AG04449 (cell line): Measurements from ENCODE around the gene TRAM2.

Experiments
- CTCF ChIA-PET: fragments of 350-600 bp; formaldehyde crosslinking; extraction: SDS; loops from one replicate; lab custom pipeline; 2021; ENCODE audit warnings: antibody characterized with exemption; lab: Yijun Ruan, JAX
- POLR2A ChIA-PET: fragments of 400-600, 350-600 bp; formaldehyde crosslinking; extraction: SDS; loops from one replicate; lab custom pipeline; 2020; ENCODE audit warnings: antibody characterized with exemption, inconsistent platforms; lab: Yijun Ruan, JAX
- DNase-seq: peaks from one replicate; pipeline ENCODE4 v3.0.0-alpha.2; 2010; ENCODE audit warnings: low read depth, low spot score
- H3K4me3 ChIP-seq: 2 replicates; pipeline ENCODE4 v1.5.1; 2011; ENCODE audit warnings: low read depth, mild to moderate bottlenecking, control low read depth, low read length
- TF ChIP-seq, protein P1 (sequence below): IDR thresholded peaks from one replicate; pipeline ENCODE4 v1.5.1; 2011; ENCODE audit warnings: mild to moderate bottlenecking, moderate library complexity, low read length, control low read depth, inconsistent platforms; ENCODE audit not compliant: insufficient read depth; ENCODE audit errors: missing control alignments

The TRAM2 gene

GRCh38 chr6:52554684-52555280 is 22.1 kb downstream of the TRAM2 start:
- POLR2A ChIA-PET: interaction anchor here (1.5 kb wide), 1 partner anchor 15 kb away, joined by 5 read pairs; no protein-coding TSS in a partner anchor
- CTCF ChIA-PET: interaction anchor here (1.1 kb wide), 2 partner anchors 10 to 33 kb away, joined by 3 to 4 read pairs; no protein-coding TSS in a partner anchor
- DNase-seq: no peak
- TF ChIP-seq, protein P1, sequence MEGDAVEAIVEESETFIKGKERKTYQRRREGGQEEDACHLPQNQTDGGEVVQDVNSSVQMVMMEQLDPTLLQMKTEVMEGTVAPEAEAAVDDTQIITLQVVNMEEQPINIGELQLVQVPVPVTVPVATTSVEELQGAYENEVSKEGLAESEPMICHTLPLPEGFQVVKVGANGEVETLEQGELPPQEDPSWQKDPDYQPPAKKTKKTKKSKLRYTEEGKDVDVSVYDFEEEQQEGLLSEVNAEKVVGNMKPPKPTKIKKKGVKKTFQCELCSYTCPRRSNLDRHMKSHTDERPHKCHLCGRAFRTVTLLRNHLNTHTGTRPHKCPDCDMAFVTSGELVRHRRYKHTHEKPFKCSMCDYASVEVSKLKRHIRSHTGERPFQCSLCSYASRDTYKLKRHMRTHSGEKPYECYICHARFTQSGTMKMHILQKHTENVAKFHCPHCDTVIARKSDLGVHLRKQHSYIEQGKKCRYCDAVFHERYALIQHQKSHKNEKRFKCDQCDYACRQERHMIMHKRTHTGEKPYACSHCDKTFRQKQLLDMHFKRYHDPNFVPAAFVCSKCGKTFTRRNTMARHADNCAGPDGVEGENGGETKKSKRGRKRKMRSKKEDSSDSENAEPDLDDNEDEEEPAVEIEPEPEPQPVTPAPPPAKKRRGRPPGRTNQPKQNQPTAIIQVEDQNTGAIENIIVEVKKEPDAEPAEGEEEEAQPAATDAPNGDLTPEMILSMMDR: no peak
- no peak overlapping the region for H3K4me3 ChIP-seq

DNA sequence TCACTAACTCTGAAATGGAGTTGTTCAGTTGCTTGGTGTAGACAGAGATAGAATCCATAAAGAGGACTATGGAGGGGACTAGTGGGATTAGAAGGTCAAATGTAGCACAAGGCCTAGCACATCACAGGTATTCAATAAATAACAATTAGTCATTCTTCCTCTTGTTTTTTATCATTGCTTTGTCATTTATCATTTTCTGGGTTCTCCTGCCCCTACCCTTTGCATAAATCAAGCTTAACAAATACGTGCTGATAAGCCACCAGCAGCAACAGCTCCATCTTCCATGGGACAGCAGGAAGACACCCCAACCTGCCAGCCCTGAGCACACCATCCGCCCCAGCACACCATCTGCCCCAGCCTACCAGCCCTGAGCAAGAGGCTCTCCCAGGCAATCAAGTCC is 23.1 kb downstream of the TRAM2 start:
- no peak overlapping the region for H3K4me3 ChIP-seq
- TF ChIP-seq, protein P1: no peak
- POLR2A ChIA-PET: no interaction called here
- CTCF ChIA-PET: interaction anchor here (1.1 kb wide), 1 partner anchor 9 kb away, joined by 4 read pairs; no protein-coding TSS in a partner anchor
- no peak for DNase-seq

- TF ChIP-seq, protein P1: no peak
- no peak for DNase-seq
- ChIA-PET CTCF (interaction anchor here (1.1 to 2.7 kb wide), 5 partner anchors 9 to 108 kb away, joined by 3 to 7 read pairs (median 3); no protein-coding TSS in a partner anchor), POLR2A (no interaction called here)
- no peak overlapping the region for H3K4me3 ChIP-seq
These were observed 23.7 kb downstream of the TRAM2 start for GRCh38 chr6:52553158-52553557.

- TF ChIP-seq, protein P1: no peak
- POLR2A ChIA-PET: interaction anchor here (0.6 to 5.8 kb wide), 5 partner anchors 12 to 134 kb away, joined by 3 to 26 read pairs (median 5); no protein-coding TSS in a partner anchor
- CTCF ChIA-PET: interaction anchor here (0.9 to 2.7 kb wide), 9 partner anchors 8 to 111 kb away, joined by 3 to 7 read pairs (median 3); no protein-coding TSS in a partner anchor
- no peak for DNase-seq
- no peak overlapping the region for H3K4me3 ChIP-seq
These were observed 24.6 kb downstream of the TRAM2 start for GRCh38 chr6:52552278-52552643.

DNA sequence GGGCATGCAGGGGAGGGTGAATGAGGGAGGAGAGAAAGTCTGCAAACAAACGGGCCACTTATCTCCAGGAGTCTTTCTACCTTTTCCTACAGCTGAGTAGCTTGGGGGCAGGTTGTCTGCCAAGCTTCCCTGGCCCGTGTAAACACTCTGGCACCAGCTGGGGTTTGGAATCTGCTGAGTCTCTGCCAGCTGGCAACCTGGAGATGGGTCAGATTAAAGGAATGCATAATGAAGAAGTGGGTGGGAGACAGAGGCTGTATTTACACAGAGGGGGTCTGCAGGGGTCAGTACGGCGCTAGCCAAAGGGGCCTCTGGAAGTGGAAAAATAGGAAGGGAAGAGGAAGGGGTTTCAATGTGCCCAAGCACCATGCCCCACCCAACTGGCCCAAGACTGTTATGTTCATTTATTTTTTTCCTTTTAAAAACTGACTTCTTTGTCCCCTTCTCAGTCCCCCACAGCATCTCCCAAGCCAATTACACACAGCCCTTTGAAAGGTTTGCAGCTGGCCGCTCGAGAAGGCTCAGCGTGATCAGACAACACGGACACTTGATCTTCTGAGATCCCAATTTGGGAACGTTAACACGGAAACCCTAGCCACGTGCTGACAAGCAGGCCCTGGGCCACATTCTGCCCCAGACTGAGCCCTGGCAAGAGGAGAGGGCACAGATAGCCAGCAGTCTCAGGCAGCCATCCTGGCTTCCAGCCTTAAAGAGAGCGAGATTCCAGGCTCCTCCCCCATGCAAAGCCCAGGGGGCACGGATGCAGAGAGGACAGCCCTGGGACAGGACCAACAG is 25.2 kb downstream of the TRAM2 start:
- no peak for DNase-seq
- no peak overlapping the region for H3K4me3 ChIP-seq
- POLR2A ChIA-PET: interaction anchor here (0.6 to 5.8 kb wide), 7 partner anchors 12 to 134 kb away, joined by 3 to 26 read pairs (median 4); no protein-coding TSS in a partner anchor
- CTCF ChIA-PET: interaction anchor here (0.9 to 2.7 kb wide), 12 partner anchors 7 to 135 kb away, joined by 3 to 7 read pairs (median 3); no protein-coding TSS in a partner anchor
- TF ChIP-seq, protein P1: no peak
